HUES48 (cell line): ENCODE measurements around the gene C12orf76.
A peak's percentile ranks its signal among the peaks of the same experiment; 100 is the strongest.
"Not testable (repeated sequence)": the region's sequence is repeated elsewhere in the genome, so short reads cannot be mapped to it uniquely, and the experiment has no call there.

ENCODE experiments used
- H3K27ac ChIP-seq: one replicate; pipeline ENCODE4 v1.7.0; 2013; ENCODE audit warnings: low read depth, low read length, inconsistent platforms
- H3K27me3 ChIP-seq: 2 replicates; pipeline ENCODE4 v1.6.1; 2013; ENCODE audit warnings: mild to moderate bottlenecking, low read length; ENCODE audit not compliant: control insufficient read depth, insufficient read depth
- H3K36me3 ChIP-seq: 2 replicates; pipeline ENCODE4 v1.6.1; 2013; ENCODE audit warnings: low read length; ENCODE audit not compliant: control insufficient read depth, insufficient read depth
- H3K4me1 ChIP-seq: 2 replicates; pipeline ENCODE4 v1.6.1; 2013; ENCODE audit warnings: mild to moderate bottlenecking, low read length; ENCODE audit not compliant: control insufficient read depth, insufficient read depth
- H3K4me3 ChIP-seq: 2 replicates; pipeline ENCODE4 v1.5.1; 2013; ENCODE audit warnings: mild to moderate bottlenecking, low read depth, low read length
- H3K9ac ChIP-seq: 2 replicates; pipeline ENCODE4 v1.6.1; 2013; ENCODE audit warnings: mild to moderate bottlenecking, low read depth, low read length, moderate library complexity
- H3K9me3 ChIP-seq: 2 replicates; pipeline ENCODE4 v1.6.1; 2013; ENCODE audit warnings: low read length; ENCODE audit not compliant: control insufficient read depth, insufficient read depth

Gene C12orf76, protein sequence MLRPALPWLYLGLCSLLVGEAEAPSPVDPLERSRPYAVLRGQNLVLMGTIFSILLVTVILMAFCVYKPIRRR

DNA sequence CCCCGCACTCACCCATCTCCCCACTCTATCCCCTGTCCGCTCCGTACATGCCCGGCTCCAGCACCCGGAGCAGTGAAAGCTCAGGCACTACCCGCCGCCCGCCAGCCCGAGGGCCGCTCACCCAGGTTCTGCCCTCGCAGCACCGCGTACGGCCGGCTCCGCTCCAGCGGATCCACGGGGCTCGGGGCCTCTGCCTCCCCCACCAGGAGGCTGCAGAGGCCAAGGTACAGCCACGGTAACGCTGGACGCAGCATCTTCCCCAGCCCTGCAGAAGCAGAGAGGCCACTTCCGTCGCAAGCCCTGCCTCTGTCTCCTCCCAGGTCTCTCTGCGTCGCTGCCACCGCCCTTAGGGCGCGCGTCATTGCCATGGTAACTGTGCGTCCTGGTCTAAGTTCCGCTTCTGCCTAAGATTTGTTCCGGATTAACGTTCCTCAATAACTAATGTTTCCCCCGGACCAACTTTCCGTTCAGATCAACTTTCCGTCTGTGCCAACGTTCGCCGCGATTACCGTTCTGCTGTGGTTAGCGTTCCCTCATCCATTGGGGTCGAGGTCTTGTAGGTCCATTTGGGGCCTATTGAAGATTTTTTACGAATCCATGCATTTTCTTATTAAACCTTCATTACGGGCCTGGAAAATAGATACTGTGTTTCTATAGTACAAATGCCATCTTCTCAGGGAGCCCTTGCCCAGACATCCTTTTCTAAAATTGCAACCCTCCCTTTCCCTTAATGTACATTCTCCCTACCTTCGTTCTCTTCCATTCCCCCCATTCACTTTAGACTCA, at the start of gene C12orf76:
TSS of gene C12orf76 (minus strand) at position 281 of the 786 bp plus-strand sequence. CDS start at position 254, 27 bp downstream.
- Histone ChIP-seq H3K4me1 (no peaks in the 10 kb centered on the region), H3K4me3 (peak within 1 kb of the TSS; percentile 94), H3K9ac (peak within 1 kb of the TSS; percentile 69; the same call in 1 of the 2 replicates), H3K27ac (peak within 1 kb of the TSS; percentile 51), H3K27me3 (no peaks in the 10 kb centered on the region), H3K36me3 (no peaks in the 10 kb centered on the region), H3K9me3 (no peaks in the 10 kb centered on the region)

DNA sequence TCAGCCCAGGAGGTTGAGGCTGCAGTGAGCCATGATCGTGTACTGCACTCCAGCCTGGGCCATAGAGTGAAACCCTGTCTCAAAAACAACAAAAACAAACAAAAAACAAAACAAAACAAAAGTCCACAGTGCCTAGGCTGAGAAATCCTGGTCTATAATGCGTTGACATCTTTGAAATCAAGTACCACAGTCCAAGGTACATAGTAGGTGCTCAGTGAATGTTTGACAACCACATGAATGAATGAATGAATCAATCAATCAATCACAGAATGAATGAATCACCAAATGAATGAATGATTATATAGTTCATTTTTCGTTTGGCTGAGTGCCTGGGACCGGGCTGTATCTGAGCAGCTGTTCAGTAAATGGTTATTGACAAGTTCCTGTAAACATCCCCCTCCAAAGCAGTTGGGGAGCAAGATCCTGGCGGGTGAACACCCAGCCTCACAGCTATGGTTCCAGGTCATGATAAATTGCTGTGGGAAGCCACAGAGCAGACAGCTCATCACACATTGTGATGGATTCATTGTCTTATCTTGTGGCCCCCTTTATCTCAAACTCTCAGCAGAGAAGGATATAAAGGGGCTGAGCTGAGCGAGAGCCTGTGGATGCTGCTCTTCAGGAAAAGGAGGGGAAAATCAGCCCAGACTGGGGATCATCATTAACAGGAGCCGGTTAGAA, 45.4 kb upstream of the C12orf76 start:
- no peaks in the 10 kb centered on the region for H3K36me3 ChIP-seq
- H3K27ac ChIP-seq, result no peak overlapping the region
- no peak overlapping the region for H3K9ac ChIP-seq
- H3K4me3 ChIP-seq, result no peak overlapping the region
- no peaks in the 10 kb centered on the region for H3K9me3 ChIP-seq
- no peaks in the 10 kb centered on the region for H3K27me3 ChIP-seq
- no peaks in the 10 kb centered on the region for H3K4me1 ChIP-seq

DNA sequence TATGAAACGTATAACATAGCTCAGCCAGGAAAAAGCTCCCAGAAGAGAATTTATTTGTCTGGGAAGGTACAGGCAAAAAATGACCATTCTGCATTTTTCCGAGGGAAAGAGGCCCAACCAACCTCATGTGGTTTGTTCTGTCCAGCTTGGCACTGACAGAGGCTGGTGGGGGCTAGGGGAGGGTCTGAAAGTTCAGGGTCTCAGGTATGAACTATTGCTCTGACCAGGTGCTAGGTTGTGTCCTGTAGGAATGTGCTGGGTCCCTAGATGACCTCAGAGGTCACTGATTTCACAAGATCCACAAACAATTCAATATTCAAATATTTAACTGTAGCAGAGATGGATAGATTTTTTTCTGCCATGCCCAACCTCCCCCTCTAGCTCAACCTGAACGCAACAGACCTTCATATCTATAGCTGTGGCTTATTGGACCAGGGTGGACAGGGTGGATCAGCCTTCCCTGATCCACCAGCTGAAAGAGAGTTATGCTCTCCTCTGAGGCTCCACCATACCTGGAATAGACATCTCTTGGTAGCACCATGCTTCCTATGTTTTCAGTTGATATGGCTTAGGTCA, 42.9 kb upstream of the C12orf76 start:
- Histone ChIP-seq H3K9ac (no peak overlapping the region), H3K9me3 (no peaks in the 10 kb centered on the region), H3K4me1 (no peaks in the 10 kb centered on the region), H3K36me3 (no peaks in the 10 kb centered on the region), H3K27ac (no peak overlapping the region), H3K4me3 (no peak overlapping the region), H3K27me3 (no peaks in the 10 kb centered on the region)

DNA sequence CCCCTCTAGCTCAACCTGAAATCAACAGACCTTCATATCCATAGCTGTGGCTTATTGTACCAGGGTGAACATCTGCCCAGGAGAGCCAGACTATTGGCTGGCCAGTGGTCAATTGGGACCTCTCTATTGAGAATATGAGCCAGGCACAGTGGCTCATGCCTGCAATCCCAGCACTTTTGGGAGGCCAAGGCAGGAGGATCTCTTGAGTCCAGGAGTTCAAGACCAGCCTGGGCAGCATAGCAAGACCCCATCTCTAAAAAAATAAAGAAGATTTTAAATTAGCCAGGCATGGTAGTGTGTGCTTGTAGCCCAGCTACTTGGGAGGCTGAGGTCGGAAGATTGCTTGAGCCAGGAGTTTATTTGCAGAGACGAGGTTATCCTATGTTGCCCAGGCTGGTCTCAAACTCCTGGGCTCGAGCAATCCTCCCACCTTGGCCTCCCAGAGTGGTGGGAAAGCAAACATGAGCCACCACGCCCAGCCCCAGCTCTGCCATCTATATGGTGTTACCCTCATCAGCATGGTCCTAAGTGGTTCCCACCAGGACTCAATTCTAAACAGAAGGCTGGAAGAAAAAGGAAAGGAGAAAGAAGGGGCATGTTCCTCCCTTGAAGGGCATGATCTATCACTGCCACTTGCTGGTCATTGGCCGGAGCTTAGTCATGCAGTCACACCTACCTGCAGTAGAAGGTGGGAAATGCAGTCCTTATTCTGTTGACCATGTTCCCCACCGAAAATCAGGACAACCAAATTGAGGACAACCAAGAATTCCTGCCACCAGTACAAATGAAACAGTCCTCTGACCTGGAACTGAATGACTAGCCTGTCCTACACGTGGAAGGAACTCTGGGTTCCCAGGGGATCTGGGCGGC, 42.2 kb upstream of the C12orf76 start:
- Histone ChIP-seq H3K9ac (no peak overlapping the region), H3K4me1 (no peaks in the 10 kb centered on the region), H3K9me3 (no peaks in the 10 kb centered on the region), H3K27me3 (no peaks in the 10 kb centered on the region), H3K36me3 (no peaks in the 10 kb centered on the region), H3K4me3 (no peak overlapping the region), H3K27ac (no peak overlapping the region)

DNA sequence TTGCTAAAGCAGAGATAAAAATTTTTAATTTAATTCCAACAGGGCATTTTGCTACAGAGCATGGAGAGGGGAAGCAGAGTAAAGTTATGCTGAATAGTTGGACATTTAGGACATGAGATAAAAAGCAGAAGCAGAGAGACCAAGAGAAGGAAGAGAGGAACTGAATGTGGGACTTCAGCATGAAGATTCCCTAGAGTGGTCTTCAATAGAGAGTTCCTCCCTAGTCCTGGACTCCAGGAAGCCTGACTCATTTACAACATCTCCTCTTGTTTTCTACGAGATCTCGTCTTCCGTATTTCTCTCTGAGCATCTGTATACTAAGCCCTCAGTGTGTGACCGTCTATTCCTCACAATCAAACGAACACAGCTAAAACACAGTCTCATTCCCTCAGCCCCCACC, 40.6 kb upstream of the C12orf76 start:
- Histone ChIP-seq H3K4me1 (no peaks in the 10 kb centered on the region), H3K36me3 (no peaks in the 10 kb centered on the region), H3K27ac (no peak overlapping the region), H3K4me3 (no peak overlapping the region), H3K9ac (no peak overlapping the region), H3K27me3 (no peaks in the 10 kb centered on the region), H3K9me3 (no peaks in the 10 kb centered on the region)

DNA sequence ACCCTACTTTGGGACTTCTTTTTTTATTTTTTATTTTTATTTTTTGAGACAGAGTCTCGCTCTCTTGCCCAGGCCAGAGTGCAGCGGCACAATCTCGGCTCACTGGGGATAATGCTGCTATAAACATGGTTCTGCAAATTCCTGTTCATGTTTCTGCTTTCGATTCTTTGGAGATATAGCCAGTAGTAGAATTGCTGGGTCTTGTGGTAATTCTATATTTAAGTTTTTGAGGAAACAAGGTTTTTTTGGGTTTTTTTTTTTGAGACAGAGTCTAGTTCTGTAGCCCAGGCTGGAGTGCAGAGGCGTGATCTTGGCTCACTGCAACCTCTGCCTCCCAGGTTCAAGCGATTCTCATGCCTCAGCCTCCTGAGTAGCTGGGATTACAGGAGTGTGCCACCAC, 39.9 kb upstream of the C12orf76 start:
- H3K9ac ChIP-seq, H3K4me1 ChIP-seq, H3K36me3 ChIP-seq, H3K27ac ChIP-seq, H3K27me3 ChIP-seq, H3K4me3 ChIP-seq, H3K9me3 ChIP-seq: not testable (repeated sequence)

DNA sequence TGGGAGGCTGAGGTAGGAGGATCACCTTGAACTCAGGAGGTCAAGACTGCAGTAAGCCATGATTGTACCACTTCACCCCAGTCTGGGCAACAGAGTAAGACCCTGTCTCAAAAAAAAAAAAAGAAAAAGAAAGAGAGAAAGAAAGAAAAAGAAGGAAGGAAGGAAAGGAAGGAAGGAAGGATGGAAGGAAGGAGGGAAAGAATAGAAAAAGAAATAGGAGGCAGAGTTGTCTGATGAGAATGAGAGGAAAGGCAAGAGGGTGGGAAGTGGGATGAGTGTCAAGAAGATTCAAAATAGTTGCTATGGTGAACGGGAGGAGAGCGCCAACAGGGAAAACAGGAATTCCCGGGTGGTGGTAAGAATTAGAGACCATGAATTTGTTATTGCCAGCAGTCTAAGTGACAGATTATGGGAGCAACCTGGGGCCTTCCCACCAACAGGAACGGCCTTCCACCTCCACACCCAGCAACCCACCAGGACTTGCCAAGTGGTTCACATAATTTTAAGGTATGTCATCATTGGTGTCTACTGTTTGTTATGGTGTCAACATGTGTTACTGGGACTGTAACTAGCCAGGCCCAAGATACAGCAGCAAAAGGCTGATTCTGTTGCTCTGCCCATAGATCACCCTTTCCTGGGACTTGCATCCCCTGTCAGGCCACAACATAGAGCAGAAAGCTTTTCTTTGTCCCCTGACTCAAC, 36.1 kb upstream of the C12orf76 start:
- Histone ChIP-seq H3K4me3 (no peak overlapping the region), H3K9me3 (no peaks in the 10 kb centered on the region), H3K36me3 (no peaks in the 10 kb centered on the region), H3K27me3 (no peaks in the 10 kb centered on the region), H3K4me1 (no peaks in the 10 kb centered on the region), H3K27ac (no peak overlapping the region), H3K9ac (no peak overlapping the region)

DNA sequence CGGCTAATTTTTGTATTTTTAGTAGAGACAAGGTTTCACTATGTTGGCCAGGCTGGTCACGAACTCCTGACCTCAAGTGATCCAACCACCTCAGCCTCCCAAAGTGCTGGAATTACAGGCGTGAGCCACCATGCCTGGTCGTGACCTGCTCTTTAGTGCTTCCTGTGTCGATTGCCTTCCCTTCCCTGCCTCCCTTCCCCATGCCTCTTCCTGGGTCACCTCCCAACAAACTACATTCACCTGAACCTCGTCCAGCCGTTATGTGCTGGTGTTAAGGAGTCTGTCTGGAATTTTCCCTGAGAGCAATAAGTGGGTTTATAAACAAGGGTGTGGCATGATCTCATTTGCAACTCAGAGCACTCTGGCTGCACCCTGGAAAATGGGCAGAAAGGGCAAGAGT, 32.1 kb upstream of the C12orf76 start:
- H3K4me1 ChIP-seq, result no peaks in the 10 kb centered on the region
- H3K36me3 ChIP-seq, result no peaks in the 10 kb centered on the region
- H3K4me3 ChIP-seq, result no peak overlapping the region
- no peaks in the 10 kb centered on the region for H3K9me3 ChIP-seq
- no peak overlapping the region for H3K9ac ChIP-seq
- no peak overlapping the region for H3K27ac ChIP-seq
- no peaks in the 10 kb centered on the region for H3K27me3 ChIP-seq

DNA sequence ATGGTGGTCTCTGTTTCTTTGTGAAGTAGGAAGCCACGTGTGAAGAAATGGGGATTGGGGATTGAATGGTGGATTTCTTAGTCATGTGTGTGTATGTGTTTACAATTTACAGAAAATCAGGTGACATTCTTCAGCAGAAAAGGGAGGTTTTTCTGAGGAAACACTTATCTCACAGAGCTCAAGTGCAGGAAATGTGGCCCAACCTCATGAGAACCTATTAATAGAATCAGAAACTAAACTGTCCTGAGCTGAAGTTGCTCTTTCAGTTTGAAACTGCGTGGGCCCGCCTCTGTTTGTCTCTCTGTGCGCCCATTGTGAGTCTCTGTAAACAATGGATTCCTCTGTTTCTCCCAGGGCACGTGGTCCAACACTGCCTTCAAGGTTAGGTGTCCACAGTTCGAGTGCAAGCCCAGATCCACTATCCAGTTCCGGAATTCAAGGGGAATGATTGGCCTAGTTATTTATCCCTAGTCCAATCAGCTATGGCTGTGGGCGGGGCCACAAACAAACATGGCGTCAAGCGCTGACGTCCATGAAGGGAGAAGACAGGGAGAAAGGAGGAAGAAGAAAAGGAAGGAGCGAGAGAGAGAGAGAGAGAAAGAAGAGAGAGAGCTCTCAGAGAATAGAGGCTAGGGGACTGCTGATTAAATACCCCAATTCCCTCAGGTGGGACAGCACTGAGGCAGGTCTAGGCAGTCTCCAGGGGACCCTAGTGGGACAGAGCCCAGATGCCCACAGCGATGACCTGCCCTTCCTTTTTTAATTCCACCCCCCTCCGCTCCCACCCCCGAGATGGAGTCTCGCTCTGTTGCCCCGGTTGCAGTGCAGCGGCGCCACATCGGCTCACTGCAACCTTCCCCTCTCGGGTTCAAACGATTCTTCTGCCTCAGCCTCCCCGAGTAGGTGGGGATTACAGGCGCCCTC, 31.4 kb upstream of the C12orf76 start:
- Histone ChIP-seq H3K27me3 (no peaks in the 10 kb centered on the region), H3K9ac (no peak overlapping the region), H3K9me3 (no peaks in the 10 kb centered on the region), H3K36me3 (no peaks in the 10 kb centered on the region), H3K4me3 (no peak overlapping the region), H3K27ac (no peak overlapping the region), H3K4me1 (no peaks in the 10 kb centered on the region)
